ENCODE data around the gene FDX2. TPM values are rescaled to one million over a fixed set of nuclear protein-coding genes. Genes with fewer than 3 reads are reported as not detected.

Gene FDX2
- total and polyA plus RNA-seq, 2 of the 8 experiments (the other 6 are each of a cell fraction or from before 2014, with no cell fraction given) = 27.0 to 64.4 TPM

DNA sequence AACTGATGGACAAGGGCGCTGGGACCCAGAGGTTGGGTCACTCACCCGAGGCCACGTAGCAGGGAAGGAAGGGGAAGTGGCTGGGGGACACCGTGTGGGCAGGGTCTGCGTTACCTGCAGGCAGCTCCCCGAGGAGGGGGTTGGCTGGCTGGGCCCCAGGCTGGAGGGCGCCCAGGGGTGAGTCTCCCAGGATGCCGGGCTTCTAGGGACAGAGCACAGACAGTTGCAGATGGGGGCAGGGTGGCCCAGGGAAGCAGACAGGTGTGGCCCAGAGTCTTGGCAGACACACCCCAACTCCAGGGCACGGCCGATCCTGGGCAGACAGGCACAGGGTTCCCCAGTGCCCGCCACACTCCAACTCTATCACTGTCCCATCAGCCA lies 5.6 kb upstream of the FDX2 start:
- Histone ChIP-seq H3K36me3 (ENCODE audit: control insufficient read depth in 2 of 4, insufficient read depth in 4 of 4, low read length in 3 of 4) (peaks cover 26 to 74% (median 56%) of the 10 kb centered on the region in 4 experiments), H3K79me2 (ENCODE audit: control insufficient read depth in 1 of 2, insufficient read depth in 2 of 2, low read length in 2 of 2) (no peaks in the 10 kb centered on the region), H2AK5ac (ENCODE audit: low read depth, low read length) (no peak overlapping the region), H3K4me2 (ENCODE audit: insufficient read depth in 1 of 2, low read depth in 2 of 2, low read length in 2 of 2) (no peak overlapping the region), H2AFZ (ENCODE audit: low read length) (no peak overlapping the region), H3K79me1 (ENCODE audit: low read depth, low read length) (no peaks in the 10 kb centered on the region), H3K23me2 (ENCODE audit: low read depth, low read length) (no peaks in the 10 kb centered on the region; the same call in 1 of the 2 replicates), H3K27me3 (replicated peaks in 1 of 4; ENCODE audit: control insufficient read depth in 3 of 4, extremely low read depth in 1 of 4, insufficient read depth in 3 of 4, low read length in 3 of 4) (no peaks in the 10 kb centered on the region; a peak in 1 of 7 replicates), H3K56ac (replicated peaks; ENCODE audit: insufficient read length, low read depth, low read length) (no peak overlapping the region), H4K8ac (ENCODE audit: extremely low read depth, insufficient read depth, low read length) (no peak overlapping the region), H4K91ac (replicated peaks; ENCODE audit: insufficient read length, low read length) (no peak overlapping the region), H3K23ac (ENCODE audit: insufficient read length) (no peak overlapping the region), H2BK20ac (ENCODE audit: low read length) (no peak overlapping the region), H3K18ac (ENCODE audit: extremely low read depth, low read length) (no peak overlapping the region), H2BK12ac (ENCODE audit: low read depth, low read length) (no peak overlapping the region), H3K14ac (ENCODE audit: insufficient read length) (no peak overlapping the region), H4K20me1 (replicated peaks in 1 of 2; ENCODE audit: control insufficient read depth in 1 of 2, insufficient read depth in 2 of 2, low read length in 2 of 2) (peaks cover 0 to 12% of the 10 kb centered on the region in 2 experiments), H2BK120ac (replicated peaks; ENCODE audit: low read depth, low read length) (no peak overlapping the region), H3K27ac (ENCODE audit: low read depth, low read length) (no peak overlapping the region), H3K4ac (replicated peaks; ENCODE audit: insufficient read length, low read depth, low read length) (no peak overlapping the region), H3K9ac (replicated peaks in 1 of 4; ENCODE audit: extremely low read depth in 1 of 4, low read depth in 3 of 4, low read length in 3 of 4) (no peak overlapping the region), H2BK5ac (ENCODE audit: low read depth, low read length) (no peak overlapping the region), H2BK15ac (ENCODE audit: low read length) (no peak overlapping the region), H4K5ac (ENCODE audit: insufficient read length, low read depth, low read length) (no peak overlapping the region), H3K4me1 (replicated peaks in 1 of 4; ENCODE audit: control insufficient read depth in 3 of 4, insufficient read depth in 4 of 4, low read length in 3 of 4) (no peaks in the 10 kb centered on the region), H3K9me3 (ENCODE audit: insufficient read depth in 2 of 2, low read depth in 1 of 2, low read length in 1 of 2) (no peaks in the 10 kb centered on the region), H3K4me3 (ENCODE audit: extremely low read depth in 1 of 4, insufficient read depth in 2 of 4, low read depth in 3 of 4, low read length in 4 of 4) (no peak overlapping the region)
- POLR2A ChIA-PET (ENCODE audit: partially characterized antibody) = interaction anchor here (1.1 to 11.4 kb wide), 4 partner anchors 11 to 52 kb away, joined by 3 to 104 read pairs (median 6); partner anchors contain the start of genes ICAM5 and RAVER1
- 93% methylated on average over 11 of the region's 11 CpGs; no CpG with 5 or more reads in 1 of the 2 experiments for WGBS, 2 experiments (ENCODE audit: extremely low coverage in 1 of 2, insufficient coverage in 1 of 2, insufficient read length in 1 of 2, insufficient replicate concordance in 2 of 2, low coverage in 1 of 2, low lambda C conversion rate in 2 of 2, missing lambda C conversion rate in 1 of 2)
- DNase-seq (ENCODE audit: low read depth in 1 of 2, low spot score in 2 of 2) (no peak), FAIRE-seq (no peak)
- CTCF ChIA-PET (ENCODE audit: partially characterized antibody) = interaction anchor here (0.9 to 2.4 kb wide), 8 partner anchors 8 to 68 kb away, joined by 3 to 13 read pairs (median 4); partner anchors contain the start of gene ZGLP1
- no peak for TF ChIP-seq BACH1 (IDR thresholded peaks at IDR 0.05; ENCODE audit: low read length)
- no peak for TF ChIP-seq CBX5 (IDR thresholded peaks at IDR 0.05; ENCODE audit: low read depth, low read length)
- no peak for TF ChIP-seq PHF8 (conservative IDR thresholded peaks at IDR 0.05; ENCODE audit: low read depth, low read length)
- no peak for TF ChIP-seq CTBP2 (IDR thresholded peaks at IDR 0.05; ENCODE audit: borderline replicate concordance, insufficient read depth, insufficient read length, low read length)
- no peak for TF ChIP-seq RBBP5 (IDR thresholded peaks at IDR 0.05; ENCODE audit: borderline replicate concordance, low read depth, low read length)
- TF ChIP-seq POLR2A (IDR thresholded peaks at IDR 0.05; ENCODE audit: control extremely low read depth in 1 of 2, low read depth in 2 of 2, low read length in 2 of 2) = no peak
- TF ChIP-seq HDAC2 (IDR thresholded peaks at IDR 0.05; ENCODE audit: borderline replicate concordance in 1 of 2, low read depth in 2 of 2, low read length in 2 of 2) = no peak
- no peak for TF ChIP-seq CTCF (IDR thresholded peaks at IDR 0.05; ENCODE audit: control extremely low read depth in 1 of 3, insufficient read depth in 1 of 3, low read depth in 1 of 3, low read length in 3 of 3)
- TF ChIP-seq SP4 (IDR thresholded peaks at IDR 0.05; ENCODE audit: low read length) = no peak
- no peak for TF ChIP-seq ZNF274 (IDR thresholded peaks at IDR 0.05; ENCODE audit: borderline replicate concordance, extremely low read depth, low read length)
- TF ChIP-seq CEBPB (IDR thresholded peaks at IDR 0.05; ENCODE audit: low read depth, low read length) = no peak
- TF ChIP-seq ASH2L (IDR thresholded peaks at IDR 0.05; ENCODE audit: low read length) = no peak
